ENCODE data around the gene HOXB9. TPM values are rescaled to one million over a fixed set of nuclear protein-coding genes. Genes with fewer than 3 reads are reported as not detected.

HOXB9 gene
- total and polyA plus RNA-seq, 2 donors (not counting 3 experiments of a cell fraction or from before 2014, with no cell fraction given): 0.79 to 1.1 TPM

- no peak overlapping the region for H2AFZ ChIP-seq (ENCODE audit: low read depth, low read length)
- H3K9me3 ChIP-seq (replicated peaks; ENCODE audit: control insufficient read depth, insufficient read depth, low read length): no peaks in the 10 kb centered on the region
- H3K4me1 ChIP-seq (ENCODE audit: control insufficient read depth, extremely low read depth, insufficient read depth, low read length): no peaks in the 10 kb centered on the region
- FAIRE-seq: no peak
- CTCF ChIA-PET: interaction anchor here (1.0 to 1.9 kb wide), 3 partner anchors 8 to 12 kb away, joined by 3 to 6 read pairs (median 3); no protein-coding TSS in a partner anchor
- POLR2A ChIA-PET: no interaction called here
- dilution Hi-C loops (cut with MboI; ENCODE audit: extremely low pct_ligation_motif_present, low sequenced_read_pairs) (no loop called here), intact Hi-C loops (cut with micrococcal nuclease) (no loop called here)
- H3K27me3 ChIP-seq (ENCODE audit: control insufficient read depth in 2 of 2, insufficient read depth in 2 of 2, low read length in 2 of 2): peaks cover 71 to 87% of the 10 kb centered on the region in 2 experiments
- DNase-seq (ENCODE audit: low read depth, low spot score): no peak
- no peak overlapping the region for H3K27ac ChIP-seq (ENCODE audit: insufficient read depth, low read depth, low read length)
- no TSS peak for BruUV-seq (replicated peaks)
- no peaks in the 10 kb centered on the region for H3K9me1 ChIP-seq (replicated peaks; ENCODE audit: control insufficient read depth, extremely low read depth, insufficient read depth, low read length)
- H3K36me3 ChIP-seq (ENCODE audit: control insufficient read depth in 2 of 2, extremely low read depth in 1 of 2, insufficient read depth in 2 of 2, low read length in 2 of 2): no peaks in the 10 kb centered on the region
- H4K20me1 ChIP-seq (replicated peaks; ENCODE audit: control insufficient read depth, extremely low read depth, insufficient read depth, low read length): no peaks in the 10 kb centered on the region
- H3K79me2 ChIP-seq (ENCODE audit: control insufficient read depth, insufficient read depth, low read length): no peaks in the 10 kb centered on the region
- TF ChIP-seq MAX (IDR thresholded peaks at IDR 0.05; ENCODE audit: insufficient read depth, insufficient read length) (no peak), MYC (IDR thresholded peaks at IDR 0.05; ENCODE audit: low read depth, low read length) (no peak), EZH2 (IDR thresholded peaks at IDR 0.05; ENCODE audit: borderline replicate concordance, low read depth, low read length, severe bottlenecking) (no peak), POLR2AphosphoS5 (IDR thresholded peaks at IDR 0.05; ENCODE audit: insufficient read depth, low read depth, low read length) (no peak), GATA2 (IDR thresholded peaks at IDR 0.05; ENCODE audit: insufficient read depth, insufficient read length, low read depth, low read length) (no peak), POLR2A (IDR thresholded peaks at IDR 0.05; ENCODE audit: low read depth, low read length) (no peak)
- H3K4me2 ChIP-seq (ENCODE audit: insufficient read depth, low read length): no peak overlapping the region
- no peak overlapping the region for H3K4me3 ChIP-seq (replicated peaks in 1 of 3; ENCODE audit: insufficient read depth in 1 of 3, low read depth in 1 of 3, low read length in 3 of 3)
- H3K9ac ChIP-seq (replicated peaks; ENCODE audit: extremely low read depth, insufficient read depth, low read length): no peak overlapping the region
Measured at GRCh38 chr17:48632579-48633265, 6.6 kb upstream of the HOXB9 start.

All from endothelial cell of umbilical vein (primary cell).